ENCODE data around the gene UVSSA.
"Not testable (repeated sequence)": the region's sequence is repeated elsewhere in the genome, so short reads cannot be mapped to it uniquely, and the experiment has no call there.

The UVSSA gene

DNA sequence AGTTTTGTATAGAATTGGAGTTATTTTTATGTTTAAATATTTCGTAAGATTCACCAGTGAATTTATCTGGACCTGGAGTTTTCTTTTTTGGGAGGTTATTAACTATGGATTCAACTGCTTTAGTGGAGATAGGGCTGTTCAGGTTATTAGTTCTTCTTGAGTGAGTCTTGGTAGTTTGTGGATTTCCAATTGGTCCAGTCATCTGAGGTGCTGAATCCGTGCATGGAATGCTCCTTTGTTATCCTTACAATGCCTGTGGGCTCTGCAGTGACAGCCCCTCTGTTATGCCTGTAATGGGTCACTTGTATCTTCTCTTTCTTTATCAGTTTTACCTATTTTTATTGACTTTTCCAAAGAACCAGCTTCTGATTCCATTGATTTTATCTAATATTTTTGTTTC, 74.6 kb downstream of the UVSSA start:
- DNase-seq (ENCODE audit: low read depth in 2 of 2), result no peak

DNA sequence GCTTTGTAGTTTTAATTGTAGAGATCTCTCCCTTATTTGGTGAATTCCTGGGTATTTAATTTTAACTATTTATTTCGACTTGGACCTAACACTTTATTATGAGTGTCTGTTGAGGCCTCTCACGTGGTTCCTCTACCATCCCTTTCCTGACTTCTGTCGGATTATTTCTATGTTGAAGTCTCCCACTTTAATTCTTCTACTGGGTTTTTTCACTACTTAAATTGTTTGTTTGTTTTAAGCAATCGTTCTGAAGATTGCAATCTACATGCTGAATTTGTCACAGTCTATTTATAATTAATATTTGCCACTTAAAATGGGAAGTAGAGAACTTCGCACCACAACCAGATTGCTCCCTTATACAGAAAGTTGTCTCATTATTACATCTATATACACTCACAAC, 80.0 kb downstream of the UVSSA start:
- no peak for DNase-seq (ENCODE audit: low read depth in 2 of 2)

DNA sequence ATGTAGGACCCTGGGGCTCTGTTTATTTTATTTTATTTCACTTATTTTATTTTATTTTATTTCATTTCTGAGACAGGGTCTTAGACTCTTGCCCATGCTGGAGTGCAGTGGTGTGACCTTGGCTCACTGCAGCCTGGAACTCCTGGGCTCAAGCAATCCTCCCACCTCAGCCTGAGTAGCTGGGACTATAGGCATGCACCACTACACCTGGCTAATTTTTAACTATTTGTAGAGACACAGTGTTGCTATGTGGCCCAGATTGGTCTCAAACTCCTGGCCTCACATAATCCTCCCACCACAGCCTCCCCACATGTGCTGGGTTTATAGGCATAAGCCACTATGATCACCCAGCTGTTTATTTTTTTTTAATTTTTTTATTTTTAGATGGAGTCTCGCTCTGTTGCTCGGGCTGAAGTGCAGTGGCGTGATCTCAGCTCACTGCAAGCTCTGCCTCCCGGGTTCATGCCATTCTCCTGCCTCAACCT, 96.7 kb downstream of the UVSSA start:
- not testable (repeated sequence) for DNase-seq (ENCODE audit: low read depth in 2 of 2)
